Hypothalamus (tissue), 51 donors: ENCODE data around the gene PLCB1.

Experiments used
- DNase-seq, 51 donors: peaks; one replicate each; lab custom pipeline; 2025; lab: John Stamatoyannopoulos, UW

Gene PLCB1

DNA sequence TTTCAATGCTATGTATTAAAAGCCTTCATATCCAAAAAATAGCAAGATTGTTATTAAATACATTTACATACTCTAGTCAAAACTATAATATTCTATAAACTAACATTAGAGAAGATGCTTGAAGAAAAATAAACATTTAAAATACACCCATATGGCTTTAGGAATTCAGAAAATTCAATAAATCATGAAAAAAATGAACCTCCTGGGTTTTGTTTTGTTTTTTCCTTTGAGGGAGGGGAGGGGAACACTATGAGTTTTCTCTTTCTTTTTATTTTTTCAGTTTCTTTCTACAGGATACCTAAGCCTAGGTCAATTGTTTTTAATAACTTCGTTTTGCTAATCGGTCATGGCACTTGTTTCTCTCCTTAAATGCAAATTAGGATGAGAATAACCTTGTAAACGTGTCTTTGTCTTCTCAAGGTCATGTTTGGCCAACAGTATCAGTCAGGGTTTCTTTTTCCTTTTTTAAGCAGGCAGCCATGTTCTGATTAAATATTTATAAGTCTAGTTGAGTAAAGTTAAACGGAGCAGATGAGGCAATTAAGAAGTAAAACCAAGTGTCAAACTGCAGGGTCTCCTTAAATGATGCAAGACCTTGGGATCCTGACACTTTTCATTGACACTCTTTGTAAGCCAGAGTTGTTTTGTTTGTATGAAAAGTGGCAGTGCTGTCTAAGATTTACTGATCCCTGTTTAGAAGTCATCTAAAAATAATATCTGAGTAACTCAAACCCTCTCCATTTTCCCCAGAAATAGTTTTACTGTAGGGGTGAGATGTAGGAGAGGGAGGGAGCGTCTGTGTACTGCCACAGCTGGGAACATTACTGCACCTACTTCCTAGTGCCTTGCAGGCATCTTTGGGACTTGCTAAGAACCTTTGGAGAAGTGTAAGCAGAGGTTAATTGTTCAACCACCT lies 392.3 kb downstream of the PLCB1 start:
- DNase-seq = no peak

DNA sequence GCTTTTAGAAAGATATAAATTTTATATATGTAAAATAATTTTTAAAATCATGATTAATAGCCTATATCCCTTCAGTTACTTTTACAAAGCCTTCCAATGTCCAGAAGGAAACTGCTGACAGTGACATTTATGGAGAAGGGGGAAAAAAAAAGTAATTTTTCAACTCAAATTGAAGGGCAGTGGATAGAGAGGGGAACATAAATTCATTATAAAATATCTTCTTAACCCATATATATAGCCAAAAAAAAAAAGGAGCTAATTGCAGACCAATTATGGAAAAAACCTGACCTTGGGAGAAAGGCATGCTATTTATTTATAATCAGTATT lies 392.9 kb downstream of the PLCB1 start:
- DNase-seq = no peak

DNA sequence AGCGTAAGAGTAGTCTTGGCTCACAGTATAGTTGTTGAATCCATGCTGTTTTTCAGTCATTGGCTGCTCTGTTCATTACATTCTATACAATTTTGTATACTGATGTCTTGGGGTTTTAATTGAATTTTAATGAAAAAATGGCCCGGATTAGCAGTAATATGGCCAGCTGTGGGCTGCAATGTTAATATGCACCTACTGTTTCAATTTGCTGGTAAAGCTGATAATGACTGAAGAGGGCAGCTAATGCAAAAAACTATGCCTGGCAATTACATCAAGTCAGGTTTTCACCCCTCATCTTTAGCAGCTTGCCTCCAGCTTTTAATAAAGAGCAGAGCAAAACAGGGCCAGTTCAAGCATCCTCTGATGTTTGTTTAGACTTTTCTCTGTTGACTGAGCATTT lies 394.5 kb downstream of the PLCB1 start:
- no peak for DNase-seq

DNA sequence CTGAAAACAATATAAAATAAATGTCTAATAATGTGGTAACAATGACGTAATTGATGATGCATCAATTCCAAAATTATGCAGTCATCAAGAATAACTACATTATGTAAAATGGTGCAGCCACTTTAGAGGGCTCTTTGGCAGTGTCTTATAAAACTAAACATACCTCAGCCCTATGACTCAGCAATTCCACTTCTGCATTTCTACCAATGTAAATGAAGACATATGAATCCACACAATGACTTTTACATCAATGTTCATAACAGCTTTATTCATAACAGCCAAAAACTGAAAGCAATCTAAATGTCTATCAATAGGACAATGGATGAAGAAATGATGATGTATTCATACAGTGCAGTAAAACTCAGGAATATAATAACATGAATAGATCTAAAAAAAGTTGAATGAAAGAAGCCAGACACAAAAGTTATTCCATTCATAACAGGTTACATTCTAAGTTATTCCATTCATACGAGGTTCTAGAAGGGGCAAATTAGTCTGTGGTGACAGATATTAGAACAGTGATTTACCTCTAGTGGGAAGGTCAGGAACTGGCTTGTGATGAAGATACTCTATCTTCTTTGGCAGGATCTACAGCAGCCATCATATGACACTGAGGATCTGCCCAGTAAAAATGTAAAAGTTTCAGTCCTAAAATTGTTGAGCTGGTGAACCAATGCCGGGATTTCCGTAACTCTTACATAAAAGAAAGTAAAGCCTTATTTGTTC lies 396.1 kb downstream of the PLCB1 start:
- no peak for DNase-seq

DNA sequence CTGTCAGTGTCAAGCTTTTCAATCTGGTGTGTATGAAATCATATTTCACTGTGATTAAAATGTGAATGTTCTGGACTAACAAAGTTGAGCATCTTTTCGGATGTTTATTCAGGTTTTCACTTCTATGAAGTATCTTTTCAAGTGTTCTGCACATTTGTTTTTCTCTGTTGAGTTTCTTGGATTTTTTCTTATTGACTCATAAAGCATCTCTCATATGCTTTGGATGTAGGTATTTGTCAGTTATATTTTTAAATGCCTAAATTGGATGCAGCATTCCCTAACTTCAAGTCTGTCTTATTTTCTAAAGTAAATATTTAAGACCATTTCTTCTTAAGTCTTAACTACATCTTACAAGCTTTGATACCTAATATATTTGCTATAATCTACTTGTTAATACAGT lies 398.0 kb downstream of the PLCB1 start:
- DNase-seq = no peak

DNA sequence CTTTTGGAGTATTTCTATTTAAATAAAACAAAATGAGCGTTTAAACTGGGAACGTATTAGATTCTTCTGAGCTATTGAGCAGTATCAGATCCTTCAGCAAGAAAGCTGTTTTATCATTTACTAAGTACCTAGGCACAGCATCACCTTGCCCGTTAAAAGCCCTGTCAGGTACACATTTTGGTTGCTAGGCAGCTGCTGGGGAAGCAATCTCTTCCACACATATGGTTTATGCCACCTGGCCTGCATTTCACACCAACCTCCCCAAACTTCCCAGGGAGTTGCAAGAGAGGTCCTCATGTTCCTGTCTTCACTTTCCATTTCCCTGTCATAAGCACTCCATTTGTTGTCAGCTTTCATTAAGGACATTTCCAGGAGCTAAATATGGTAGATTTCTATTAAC lies 400.1 kb downstream of the PLCB1 start:
- no peak for DNase-seq

DNA sequence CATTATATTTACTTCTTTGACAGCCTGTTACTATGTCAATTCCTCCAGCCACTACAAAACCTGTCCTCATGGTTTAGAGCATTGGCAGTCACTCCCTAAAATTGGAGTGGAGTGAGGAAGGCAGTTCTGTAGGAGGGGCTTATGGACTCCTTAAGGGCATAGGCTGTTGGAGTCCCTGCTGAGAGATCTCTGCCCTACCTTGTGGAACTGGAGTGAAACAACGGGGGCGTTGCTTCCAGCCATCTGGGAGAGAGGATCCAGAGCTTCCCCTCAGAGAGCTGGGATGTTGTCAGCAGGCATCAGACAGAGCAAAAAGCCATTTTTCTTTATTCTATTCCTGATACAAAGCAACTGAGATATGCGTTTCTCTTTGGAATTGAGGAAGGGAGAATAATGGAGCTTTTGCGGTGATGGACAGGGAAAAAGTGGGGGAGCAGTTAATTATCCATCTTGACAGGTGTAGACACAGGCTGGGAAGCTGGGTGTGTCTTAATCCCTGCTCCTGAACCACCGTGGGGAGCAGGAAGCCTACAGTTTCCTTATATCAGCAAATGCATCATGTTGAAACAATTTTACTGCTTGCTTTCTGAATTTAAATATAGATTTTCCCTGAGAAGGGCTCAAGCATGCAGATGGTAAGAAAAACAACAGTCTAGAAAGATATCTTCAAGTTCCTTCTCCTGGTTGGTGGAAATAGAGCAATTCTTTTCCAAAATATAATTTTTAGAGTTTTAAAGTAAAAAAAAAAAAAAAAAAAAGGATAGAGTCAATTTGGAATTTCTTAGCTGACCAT lies 402.5 kb downstream of the PLCB1 start:
- no peak for DNase-seq

DNA sequence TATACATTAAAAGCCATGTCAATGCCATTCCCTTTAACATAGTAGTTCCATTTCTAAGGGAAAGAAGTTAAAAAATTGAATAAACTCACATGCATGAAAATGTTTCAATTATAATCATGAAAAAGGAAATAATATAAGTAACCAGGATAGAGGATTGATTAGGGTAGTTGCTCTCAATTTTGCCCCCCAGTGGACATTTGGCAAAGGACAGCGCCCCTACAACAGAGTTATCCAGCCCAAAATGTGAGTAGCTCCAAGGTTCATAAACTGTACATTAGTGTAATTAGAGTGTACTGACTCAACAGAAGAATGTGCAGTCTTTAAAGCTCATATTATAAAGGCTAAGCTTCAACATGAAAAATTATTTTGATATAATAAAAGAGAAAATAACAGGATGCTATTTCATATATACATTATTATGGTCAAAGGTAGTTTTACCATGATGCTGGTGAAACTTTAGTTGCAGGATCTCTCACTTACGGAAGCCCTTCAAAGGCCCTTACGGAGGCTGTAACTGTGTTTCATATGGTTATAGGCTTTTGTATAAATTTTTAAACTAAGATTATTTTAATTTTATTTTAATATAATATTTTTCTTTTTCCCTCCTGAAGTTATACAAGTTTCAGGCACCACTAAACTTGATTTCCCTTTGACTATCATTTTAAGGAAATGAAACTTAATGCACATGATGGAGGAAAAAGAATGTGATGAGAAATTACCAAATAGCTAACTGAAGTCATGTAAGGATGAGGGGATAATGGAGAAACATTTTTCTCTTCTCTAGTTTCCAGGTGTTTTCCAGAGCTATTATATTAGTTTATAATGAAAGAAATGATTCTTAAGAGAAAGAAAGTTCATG lies 403.6 kb downstream of the PLCB1 start:
- DNase-seq = no peak

DNA sequence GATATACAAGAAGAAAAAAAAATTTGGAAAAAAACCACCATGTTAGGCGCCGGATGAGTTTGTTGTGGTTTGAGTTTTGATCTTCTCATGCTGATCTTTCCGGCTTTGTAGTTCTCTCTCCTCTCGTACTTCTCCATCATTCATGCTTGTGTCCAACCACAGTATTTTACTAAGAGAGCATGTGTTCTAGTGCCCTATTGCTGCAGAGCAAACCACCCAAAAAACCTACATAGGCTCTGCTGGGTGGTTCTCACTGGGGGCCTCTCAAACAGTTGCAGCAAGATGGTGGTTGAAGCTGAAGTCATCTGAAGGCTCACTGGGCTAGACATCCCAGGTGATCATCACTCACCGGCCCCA lies 404.2 kb downstream of the PLCB1 start:
- DNase-seq = no peak

DNA sequence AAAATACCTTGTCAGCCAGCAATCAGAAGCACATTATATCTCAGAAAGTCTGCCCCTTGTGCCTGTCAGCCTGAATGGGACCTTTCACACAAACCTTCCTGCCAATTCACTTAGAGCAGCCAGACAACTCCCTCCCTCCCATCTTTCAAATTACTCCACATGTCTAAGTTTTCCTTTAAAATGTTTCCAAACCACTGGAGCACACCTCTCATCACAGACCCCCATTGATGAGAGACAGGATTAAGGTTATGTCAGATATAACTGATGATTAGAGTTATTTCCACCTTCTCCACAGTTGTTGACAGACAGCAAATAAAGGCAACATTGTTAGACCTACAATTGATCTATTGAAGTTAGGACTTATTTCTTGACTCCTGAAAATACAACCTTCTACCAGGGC lies 408.4 kb downstream of the PLCB1 start:
- DNase-seq = no peak

DNA sequence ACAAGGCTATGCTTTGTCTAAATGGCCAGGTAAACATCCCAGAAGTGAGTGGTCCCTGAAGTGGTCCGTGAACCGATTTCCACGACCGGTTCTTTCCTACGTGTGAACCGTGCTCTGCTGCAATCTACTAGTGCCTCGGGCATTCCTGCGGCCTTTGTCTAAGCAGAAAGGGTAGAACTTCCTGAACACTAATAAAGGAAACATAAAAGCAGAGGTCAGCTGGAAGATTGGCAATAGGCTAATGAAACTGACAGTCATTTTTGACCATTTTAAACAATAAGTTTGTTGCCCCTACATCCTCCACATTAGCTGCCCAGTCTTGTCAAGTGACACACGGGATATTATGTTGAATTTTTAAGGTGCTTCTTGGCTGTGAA lies 410.0 kb downstream of the PLCB1 start:
- no peak for DNase-seq

DNA sequence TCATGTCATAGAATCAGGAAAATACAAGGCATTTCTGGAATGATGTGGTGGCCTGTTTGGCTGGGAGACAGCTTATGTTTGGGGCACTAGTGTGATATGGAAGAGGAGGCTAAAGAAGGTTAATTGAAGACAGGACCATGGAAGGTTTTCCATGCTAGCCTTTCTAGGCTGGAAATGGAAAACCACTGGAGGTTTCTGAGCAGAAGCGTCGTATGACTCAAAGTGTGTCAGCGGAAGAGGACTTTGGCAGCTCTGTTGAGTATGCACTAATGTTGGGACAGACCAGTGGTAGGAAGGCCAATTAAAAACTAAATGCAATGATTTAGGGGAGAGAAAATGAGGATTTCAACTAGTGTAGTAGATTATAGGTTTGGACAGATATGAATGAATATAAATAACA lies 413.1 kb downstream of the PLCB1 start:
- no peak for DNase-seq

DNA sequence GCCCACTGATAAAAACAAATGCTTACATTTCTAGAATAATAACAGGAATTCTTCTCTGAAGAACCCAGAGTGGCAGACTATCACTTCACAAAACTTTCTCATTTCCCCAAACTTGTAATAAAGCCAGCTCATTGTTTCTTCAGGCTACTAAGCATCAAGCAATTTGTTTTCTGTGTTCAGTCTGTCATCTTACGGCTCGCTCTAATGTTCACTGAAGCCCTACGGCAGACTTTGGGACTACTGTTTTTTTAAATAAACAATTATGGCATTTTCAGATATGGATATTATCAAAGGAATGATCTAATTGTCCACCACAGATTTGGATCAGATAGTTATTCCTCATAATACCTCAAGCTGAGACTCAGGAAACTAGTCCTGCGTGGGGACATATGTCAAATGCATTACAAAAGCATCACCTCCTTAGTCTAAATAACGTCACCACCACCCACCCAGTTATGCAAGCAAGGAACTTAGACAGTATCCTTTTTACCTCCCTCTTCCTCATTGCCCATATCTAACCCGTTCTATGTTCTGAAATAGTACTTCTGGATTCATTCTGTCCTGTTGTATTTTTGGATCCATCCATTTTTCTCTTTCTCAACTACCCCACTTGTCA lies 415.1 kb downstream of the PLCB1 start:
- no peak for DNase-seq

DNA sequence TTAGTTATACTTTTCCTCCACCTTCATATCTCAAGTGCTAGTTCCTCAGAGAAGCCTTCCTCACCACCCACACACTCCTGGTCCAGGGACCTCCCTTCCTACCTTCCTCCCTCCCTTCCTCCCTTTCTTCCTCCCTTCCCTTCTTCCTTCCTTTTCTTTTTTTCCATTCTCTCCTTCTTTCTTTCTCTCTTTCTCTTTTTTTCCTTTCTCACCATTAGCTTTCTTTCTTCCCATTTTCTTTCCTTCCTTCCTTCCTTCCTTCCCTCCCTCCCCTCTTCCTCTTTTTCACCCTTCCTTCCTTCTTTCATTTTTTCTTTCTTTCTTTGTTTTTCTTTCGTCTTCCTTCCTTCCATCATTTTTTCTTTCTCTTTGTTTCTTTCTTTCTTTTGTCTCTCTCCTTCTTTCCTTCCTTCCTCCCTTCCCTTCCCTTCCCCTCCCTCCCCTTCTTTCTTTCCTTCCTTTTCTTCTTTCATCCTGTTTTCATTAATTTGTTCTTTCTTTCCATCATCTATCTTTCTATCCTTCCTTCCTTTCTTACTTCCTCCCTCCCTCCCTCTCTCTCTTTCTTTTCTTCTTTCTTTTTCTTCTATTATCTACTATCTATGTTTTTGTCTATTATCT lies 416.0 kb downstream of the PLCB1 start:
- DNase-seq = no peak

DNA sequence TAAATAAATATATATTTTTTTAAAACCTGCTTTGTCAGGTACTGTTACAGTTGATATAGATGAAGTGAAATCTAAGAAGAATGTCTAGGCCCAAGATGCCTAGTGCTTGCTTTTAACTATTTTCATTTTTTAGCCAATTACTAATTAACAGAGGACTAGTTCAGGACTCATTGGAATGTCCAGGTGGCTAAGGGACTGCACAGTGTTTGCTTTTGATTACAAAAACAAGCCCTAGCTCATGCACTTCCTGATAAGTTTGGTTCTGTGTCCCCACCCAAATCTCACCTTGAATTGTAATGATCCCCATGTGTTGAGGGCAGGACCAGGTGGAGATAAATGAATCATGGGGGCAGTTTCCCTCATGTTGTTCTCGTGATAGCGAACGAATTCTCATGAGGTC lies 417.1 kb downstream of the PLCB1 start:
- DNase-seq = no peak

DNA sequence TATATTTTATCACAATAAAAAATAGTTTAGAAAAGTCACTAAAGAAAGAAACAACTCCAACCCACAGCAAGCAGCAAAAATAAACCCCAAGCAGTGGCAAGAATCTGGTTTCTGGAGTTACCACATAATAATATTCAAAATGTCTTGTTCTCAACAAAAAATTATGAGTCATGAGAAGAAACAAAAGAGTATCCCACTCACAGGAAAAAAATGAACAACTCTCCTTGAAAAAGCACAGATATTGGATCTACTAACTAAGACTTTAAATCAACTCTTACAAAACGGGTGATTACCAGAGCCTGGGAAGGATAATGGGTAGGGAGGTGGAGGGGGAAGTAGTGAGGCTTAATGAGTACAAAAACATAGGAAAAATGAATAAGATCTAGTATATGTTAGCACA lies 425.6 kb downstream of the PLCB1 start:
- DNase-seq = no peak

DNA sequence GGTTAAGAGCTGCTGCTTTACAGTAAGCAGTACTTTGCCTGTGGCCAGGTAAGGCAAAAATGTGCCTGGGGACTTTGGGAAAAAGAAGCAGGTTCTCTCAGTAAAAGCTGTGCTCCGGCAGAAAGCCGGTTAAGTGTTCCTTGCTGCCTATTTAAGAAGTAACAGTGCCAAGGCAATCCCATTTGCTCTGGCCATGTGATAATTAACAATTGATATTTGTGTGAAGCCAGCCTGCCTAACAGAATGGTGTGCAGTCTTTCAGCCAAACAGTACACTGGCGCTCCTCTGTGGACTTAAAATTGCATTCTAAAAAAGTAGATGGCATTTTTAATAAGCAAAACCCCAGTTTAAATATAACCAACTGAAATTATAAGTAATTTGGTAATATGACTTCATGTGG lies 430.3 kb downstream of the PLCB1 start:
- DNase-seq = peak in 12 of 51 donors; percentile 1 to 41 (median 12)

DNA sequence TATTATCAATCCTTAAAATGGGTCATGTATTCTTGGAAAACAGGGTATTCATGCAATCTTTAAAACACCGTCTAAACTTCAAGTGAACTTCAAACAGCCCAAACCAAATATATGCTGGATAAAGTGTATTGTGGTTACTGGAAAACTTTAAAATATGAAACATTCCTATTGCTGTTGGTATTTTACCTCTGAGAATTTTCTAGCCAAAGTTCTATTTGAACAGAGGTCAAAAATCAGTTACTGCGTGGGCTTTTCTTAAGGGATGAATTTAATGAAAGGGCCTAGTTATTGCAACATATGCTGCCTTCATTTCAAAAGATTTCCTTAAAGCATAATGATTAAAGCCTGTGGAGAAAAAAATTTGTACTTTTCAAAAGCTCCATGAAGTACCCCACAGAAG lies 436.0 kb downstream of the PLCB1 start:
- DNase-seq = no peak

DNA sequence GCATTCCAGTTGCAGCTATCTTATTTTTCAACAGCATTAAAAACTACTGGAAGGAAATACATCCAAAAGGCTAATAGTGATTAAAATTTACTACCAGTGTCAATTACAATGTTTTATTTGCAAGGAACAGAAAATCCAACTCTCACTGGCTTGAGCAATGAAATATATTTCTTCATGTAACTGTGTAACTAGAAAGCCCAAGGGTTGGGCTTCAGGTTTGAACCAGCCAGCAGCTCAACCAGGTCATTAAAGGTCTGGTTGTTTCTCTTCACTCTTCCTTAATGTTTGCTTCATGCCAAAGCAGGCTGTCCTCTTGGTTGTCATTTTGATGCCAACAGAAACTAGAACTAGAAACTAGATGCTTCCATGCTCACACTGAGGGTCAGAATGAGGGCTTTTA lies 437.7 kb downstream of the PLCB1 start:
- no peak for DNase-seq

DNA sequence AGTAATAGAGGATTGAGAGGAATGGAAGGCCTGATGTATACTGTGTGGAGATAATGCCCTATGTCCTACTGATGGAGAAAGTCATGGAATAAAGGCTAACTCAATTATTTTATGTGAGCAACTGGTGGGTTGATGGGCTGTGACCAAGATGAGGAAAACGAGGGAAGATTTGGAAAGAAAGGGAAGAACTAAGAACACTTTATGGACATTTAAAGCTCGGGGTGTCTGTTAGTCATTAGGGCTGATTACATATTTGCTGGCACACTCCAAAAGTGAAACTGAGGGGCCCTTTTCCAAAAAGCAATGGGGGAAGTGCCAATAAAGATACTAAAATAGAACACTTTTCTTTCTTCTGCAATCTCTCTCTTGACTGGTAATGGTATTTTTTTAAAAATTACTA lies 439.5 kb downstream of the PLCB1 start:
- DNase-seq = no peak
